GM19328 (cell line): ENCODE data around the gene PIGT.
"Not testable (repeated sequence)": the region's sequence is repeated elsewhere in the genome, so short reads cannot be mapped to it uniquely, and the experiment has no call there.

Source experiments
- ATAC-seq: cut with Tn5 transposase; IDR thresholded peaks from one replicate; pipeline ENCODE4 v1.9.1; 2021; ENCODE audit warnings: mild to moderate bottlenecking, moderate library complexity; ENCODE audit not compliant: unreplicated experiment

Gene PIGT

DNA sequence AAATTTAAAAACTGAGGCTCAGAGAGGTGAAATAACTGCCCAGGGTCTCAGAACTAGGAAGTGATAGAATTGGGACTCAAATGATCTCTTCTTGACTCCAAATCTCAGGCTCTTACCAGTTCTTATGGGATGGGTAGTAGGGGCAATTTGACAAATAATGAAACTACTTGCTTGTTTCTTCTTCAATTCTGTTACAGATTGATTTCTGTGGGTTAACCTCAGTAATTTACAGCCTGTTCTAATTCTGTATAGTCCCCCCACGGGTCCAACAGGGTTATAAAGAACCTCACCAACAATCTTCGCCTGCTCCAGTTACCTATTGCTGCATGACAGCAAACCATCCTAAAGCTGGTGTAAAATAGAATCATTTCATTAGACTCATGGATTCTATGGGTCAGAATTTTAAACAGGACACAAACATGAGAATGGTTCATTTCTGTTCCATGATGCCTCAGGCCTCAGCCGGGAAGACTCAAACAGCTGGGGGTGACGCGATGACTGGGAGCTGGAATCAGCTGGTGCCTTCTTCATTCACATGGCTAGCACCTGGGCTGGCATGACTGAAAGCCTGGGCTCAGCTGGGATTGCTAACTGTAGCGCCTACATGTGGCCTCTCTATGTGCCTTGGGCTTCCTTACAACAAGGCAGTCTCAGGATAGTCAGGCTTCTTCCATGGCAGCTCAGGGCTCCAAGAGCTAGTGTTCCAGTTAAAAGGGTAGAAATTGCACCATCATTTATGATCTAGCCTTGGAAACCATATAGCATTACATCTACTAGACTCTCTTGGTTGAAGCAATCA, 47.0 kb downstream of the PIGT start:
- no peak for ATAC-seq

DNA sequence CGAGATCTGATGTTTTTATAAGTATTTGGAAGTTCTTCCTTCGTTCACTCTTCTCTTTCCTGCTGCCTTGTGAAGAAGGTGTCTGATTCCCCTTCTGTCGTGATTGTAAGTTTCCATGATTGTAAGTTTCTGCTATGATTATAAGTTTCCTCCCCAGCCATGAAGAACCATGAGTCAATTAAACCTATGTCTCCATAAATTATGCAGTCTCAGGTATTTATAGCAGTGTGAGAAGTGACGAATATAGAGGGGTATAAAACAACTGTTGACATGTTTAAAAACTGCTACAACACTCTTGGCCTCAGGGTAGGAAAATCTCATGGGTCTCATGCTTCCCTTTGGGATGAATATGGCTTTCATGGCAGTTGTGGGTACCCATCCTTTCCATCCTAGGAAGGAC, 47.8 kb downstream of the PIGT start:
- ATAC-seq, result no peak

- ATAC-seq, result no peak
Measured at GRCh38 chr20:45465491-45466266, 49.7 kb downstream of the PIGT start.

- ATAC-seq, result no peak
Measured at GRCh38 chr20:45467172-45467571, 51.2 kb downstream of the PIGT start.

DNA sequence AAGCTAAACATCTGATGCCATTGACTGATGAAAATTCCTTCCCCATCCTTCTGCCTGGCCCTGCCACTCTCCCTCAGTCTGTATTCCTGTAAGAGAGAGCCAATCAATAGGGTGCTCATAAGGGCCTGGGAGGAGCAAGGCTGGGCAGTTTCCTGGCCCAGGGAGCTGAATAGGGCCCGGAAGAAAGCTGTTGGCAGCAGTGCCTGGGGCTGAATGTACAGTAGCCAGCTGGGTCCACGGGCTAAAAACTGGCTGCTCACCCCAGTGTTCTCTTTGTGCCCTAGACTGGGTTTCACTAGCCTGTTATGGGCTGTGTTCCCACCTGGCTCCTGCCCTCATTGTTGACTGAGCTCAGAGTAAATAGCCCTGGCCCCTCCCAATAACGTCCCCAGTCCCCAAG, 51.9 kb downstream of the PIGT start:
- no peak for ATAC-seq

DNA sequence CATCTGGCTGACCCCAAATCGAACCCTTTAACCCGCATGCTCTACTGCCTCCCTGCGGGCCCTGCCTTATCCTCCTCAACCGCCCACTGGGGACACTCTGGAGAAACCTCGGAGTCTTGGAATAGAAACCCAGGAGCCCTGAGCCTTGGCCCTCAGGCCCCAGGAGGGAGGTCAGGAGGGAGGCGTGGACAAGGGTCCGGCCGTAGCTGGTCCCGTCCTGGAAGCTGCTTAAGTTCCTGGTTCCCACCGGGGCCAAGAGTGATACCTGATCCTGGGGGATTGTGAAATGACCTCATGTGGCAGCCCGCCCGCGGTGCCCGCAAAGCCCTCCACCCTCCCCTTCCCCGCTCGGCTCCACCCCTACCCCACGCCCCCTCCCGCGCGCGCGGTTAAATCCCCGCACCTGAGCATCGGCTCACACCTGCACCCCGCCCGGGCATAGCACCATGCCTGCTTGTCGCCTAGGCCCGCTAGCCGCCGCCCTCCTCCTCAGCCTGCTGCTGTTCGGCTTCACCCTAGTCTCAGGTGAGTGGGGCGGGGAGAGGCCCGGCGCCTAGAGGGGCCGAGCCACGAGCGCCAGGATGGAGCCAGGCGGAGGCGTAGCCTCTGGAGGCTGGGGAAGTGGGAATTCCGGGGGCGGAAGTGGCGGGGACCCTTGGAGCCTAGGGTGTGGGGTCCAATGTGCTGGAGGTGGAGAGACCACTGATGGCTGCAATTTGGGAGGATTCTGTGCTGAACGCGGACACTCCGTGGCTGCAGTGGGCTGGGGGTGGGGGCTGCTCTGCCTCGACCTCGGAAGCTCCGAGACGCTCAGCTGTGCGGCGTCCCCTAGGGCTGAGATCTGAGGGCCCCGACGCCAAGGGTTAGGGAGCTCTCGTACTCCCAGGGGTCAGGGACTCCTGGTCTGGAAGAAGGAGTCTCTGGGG, 53.7 kb downstream of the PIGT start, which contains the start of gene WFDC2:
Gene WFDC2, plus strand, starts transcription at position 418 of the 926 bp plus-strand sequence. Its CDS starts 29 bp downstream, at position 447.
- no peak for ATAC-seq

GRCh38 chr20:45470262-45470931, 54.5 kb downstream of the PIGT start:
- ATAC-seq, result no peak

DNA sequence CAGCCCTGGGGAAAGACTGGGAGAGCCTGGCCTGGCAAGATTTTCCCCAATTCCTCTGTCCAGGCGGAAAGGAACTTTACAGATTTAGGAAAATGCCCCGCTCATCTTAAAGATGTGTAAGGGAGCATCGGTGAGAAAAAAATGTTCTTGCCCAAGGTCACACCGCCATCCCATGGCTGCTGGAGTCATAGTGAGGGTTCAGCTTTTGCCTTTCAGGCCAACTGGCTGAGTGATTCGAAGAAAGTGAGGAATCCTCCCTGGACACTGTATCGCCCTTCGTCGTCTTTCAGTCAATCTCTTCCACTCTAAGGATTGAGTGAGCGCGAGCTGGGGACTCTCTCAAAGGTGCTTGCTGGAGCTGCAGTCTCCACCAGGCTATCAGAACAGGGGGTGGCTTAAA, 55.0 kb downstream of the PIGT start:
- no peak for ATAC-seq

DNA sequence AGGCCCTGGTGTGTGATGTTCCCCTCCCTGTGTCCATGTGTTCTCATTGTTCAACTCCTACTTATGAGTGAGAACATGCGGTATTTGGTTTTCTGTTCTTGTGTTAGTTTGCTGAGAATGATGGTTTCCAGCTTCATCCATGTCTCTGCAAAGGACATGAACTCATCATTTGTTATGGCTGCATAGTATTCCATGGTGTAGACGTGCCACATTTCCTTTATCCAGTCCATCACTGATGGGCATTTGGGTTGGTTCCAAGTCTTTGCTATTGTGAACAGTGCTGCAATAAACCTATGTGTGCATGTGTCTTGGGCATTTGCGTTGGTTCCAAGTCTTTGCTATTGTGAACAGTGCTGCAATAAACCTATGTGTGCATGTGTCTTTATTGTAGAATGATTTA, 56.3 kb downstream of the PIGT start:
- ATAC-seq, result not testable (repeated sequence)
